K562 (cell line): Measurements from ENCODE around the gene ZMYND12. TPM values are rescaled to one million over a fixed set of nuclear protein-coding genes. Genes with fewer than 3 reads are reported as not detected.

ENCODE experiments used
- ATAC-seq: fragments of 200-7000 bp; cut with Tn5 transposase; 3 replicates; pipeline ENCODE4 v1.9.1; 2020; ENCODE audit warnings: moderate library complexity
- BruUV-seq: library from RNA; stranded (reverse); fragments of 400-500 nt; replicated peaks from 2 replicates; lab custom pipeline; 2021; lab: Mats Ljungman, UMichigan
- CTCF ChIA-PET: fragments of 300-600 bp; formaldehyde crosslinking; extraction: SDS; loops from one replicate; lab custom pipeline; 2021; ENCODE audit warnings: low intra/inter-chr PET ratio; lab: Yijun Ruan, JAX
- POLR2A ChIA-PET: fragments of 300-600, 350-650 bp; sonication (Branson Sonifier 250); formaldehyde crosslinking; extraction: SDS; loops from one replicate; lab custom pipeline; 2021; ENCODE audit warnings: antibody characterized with exemption, inconsistent platforms; lab: Yijun Ruan, JAX
- DNase-seq, 4 experiments: peaks; one replicate each; pipeline versions ENCODE4 v3.0.0 to v3.0.0-alpha.2; 2011 to 2018; ENCODE audit warnings: low spot score in 3 of 4, mixed read lengths in 3 of 4; ENCODE audit errors: extremely low read depth in 1 of 4
- FAIRE-seq: peaks from 2 replicates; lab custom pipeline; 2011; peaks lifted over from hg19 to GRCh38; lab: Jason Lieb, UNC
- H2AFZ ChIP-seq: 2 replicates; pipeline ENCODE4 v1.6.0; 2011; ENCODE audit warnings: low read depth, low read length, control low read depth, inconsistent platforms
- H3K27ac ChIP-seq: fragments of 200-600 bp; 3 replicates; pipeline ENCODE4 v1.8.0; 2011; ENCODE audit warnings: low read depth, mild to moderate bottlenecking, control low read depth, inconsistent platforms, low read length, moderate library complexity, mixed read lengths; ENCODE audit errors: extremely low read depth
- H3K27me3 ChIP-seq, 2 experiments: fragments of 300-600 bp in 1 of 2; 2 replicates in 1 of 2; 3 replicates in 1 of 2; pipeline versions ENCODE4 v1.6.0 to v1.8.0; 2011; ENCODE audit warnings: inconsistent platforms in 2 of 2, low read length in 2 of 2, mild to moderate bottlenecking in 1 of 2, mixed read lengths in 1 of 2, moderate library complexity in 1 of 2; ENCODE audit not compliant: control insufficient read depth in 2 of 2, insufficient read depth in 2 of 2
- H3K36me3 ChIP-seq: fragments of 300-600 bp; 3 replicates; pipeline ENCODE4 v1.8.0; 2011; ENCODE audit warnings: mild to moderate bottlenecking, low read length, inconsistent platforms; ENCODE audit not compliant: control insufficient read depth, insufficient read depth
- H3K4me1 ChIP-seq, 2 experiments: fragments of 200-600 bp in 1 of 2; replicated peaks in 1 of 2; 2 replicates in 1 of 2; 3 replicates in 1 of 2; pipeline versions ENCODE4 v1.5.1 to v1.8.0; 2011; ENCODE audit warnings: inconsistent platforms in 2 of 2, low read length in 2 of 2, mild to moderate bottlenecking in 1 of 2, mixed read lengths in 1 of 2, moderate library complexity in 1 of 2; ENCODE audit not compliant: control insufficient read depth in 2 of 2, insufficient read depth in 2 of 2
- H3K4me2 ChIP-seq: 2 replicates; pipeline ENCODE4 v1.6.1; 2011; ENCODE audit warnings: low read length, control low read depth, inconsistent platforms, mixed read lengths; ENCODE audit not compliant: insufficient read depth
- H3K4me3 ChIP-seq: fragments of 200-600 bp; sonication (generic), shearing (Covaris generic); 2 replicates; pipeline ENCODE4 v1.5.1; 2016; ENCODE audit warnings: control low read depth, inconsistent platforms
- H3K79me2 ChIP-seq: fragments of 200-600 bp; 3 replicates; pipeline ENCODE4 v1.8.0; 2011; ENCODE audit warnings: low read length, inconsistent platforms; ENCODE audit not compliant: control insufficient read depth, insufficient read depth
- H3K9ac ChIP-seq, 2 experiments: 2 replicates each; pipeline versions ENCODE4 v1.6.0 to v1.6.1; 2011; ENCODE audit warnings: low read depth in 2 of 2, low read length in 2 of 2, control low read depth in 1 of 2, inconsistent platforms in 1 of 2, mild to moderate bottlenecking in 1 of 2, mixed read lengths in 1 of 2; ENCODE audit not compliant: insufficient read depth in 1 of 2
- H3K9me1 ChIP-seq: one replicate; pipeline ENCODE4 v1.6.0; 2011; ENCODE audit warnings: inconsistent platforms, mild to moderate bottlenecking, low read length, moderate library complexity; ENCODE audit not compliant: control insufficient read depth, insufficient read depth
- H3K9me3 ChIP-seq: replicated peaks from 2 replicates; pipeline ENCODE4 v1.5.1; 2011; ENCODE audit warnings: low read depth, low read length, inconsistent platforms; ENCODE audit not compliant: control insufficient read depth, insufficient read depth
- H4K20me1 ChIP-seq: replicated peaks from 2 replicates; pipeline ENCODE4 v1.6.1; 2011; ENCODE audit warnings: low read length, inconsistent platforms, mixed read lengths; ENCODE audit not compliant: control insufficient read depth, insufficient read depth
- ARID1B ChIP-seq: fragments of 450-650 bp; IDR thresholded peaks from 2 replicates; pipeline ENCODE4 v1.6.1; 2016; ENCODE audit warnings: antibody characterized with exemption, mild to moderate bottlenecking, inconsistent platforms
- ATF1 ChIP-seq, 2 experiments: fragments of 450-650 bp in 1 of 2; IDR thresholded peaks; 2 replicates each; pipeline ENCODE4 v1.6.1; 2016; ENCODE audit warnings: missing compliant biosample characterization in 1 of 2, missing genetic modification characterization in 1 of 2
- EP400 ChIP-seq: fragments of 450-650 bp; IDR thresholded peaks from 2 replicates; pipeline ENCODE4 v1.6.1; 2017; ENCODE audit warnings: antibody characterized with exemption, mild to moderate bottlenecking, moderate library complexity
- EWSR1 ChIP-seq: fragments of 450-650 bp; IDR thresholded peaks from 2 replicates; pipeline ENCODE4 v1.6.1; 2018; ENCODE audit warnings: borderline replicate concordance, mild to moderate bottlenecking, low read depth, moderate library complexity; ENCODE audit not compliant: partially characterized antibody
- HEY1 ChIP-seq: fragments of 250-450 bp; sonication (Bioruptor Pico); IDR thresholded peaks from 2 replicates; pipeline ENCODE4 v1.5.0; 2020; ENCODE audit warnings: mild to moderate bottlenecking, moderate library complexity, borderline replicate concordance
- HNRNPLL ChIP-seq: fragments of 200-400 bp; formaldehyde crosslinking; IDR thresholded peaks from 2 replicates; pipeline ENCODE4 v1.6.1; 2017; ENCODE audit warnings: low read length, low read depth, mild to moderate bottlenecking; ENCODE audit not compliant: poor library complexity, severe bottlenecking
- KDM5B ChIP-seq: fragments of 200-600 bp; sonication (generic); IDR thresholded peaks from 2 replicates; pipeline ENCODE4 v1.6.1; 2012; ENCODE audit warnings: low read depth, mild to moderate bottlenecking, moderate library complexity, low read length, control low read depth, inconsistent platforms; ENCODE audit not compliant: insufficient replicate concordance
- MTA3 ChIP-seq: fragments of 450-650 bp; formaldehyde crosslinking; IDR thresholded peaks from 2 replicates; pipeline ENCODE4 v1.6.1; 2017; ENCODE audit warnings: mild to moderate bottlenecking, borderline replicate concordance
- PHF20 ChIP-seq: fragments of 450-650 bp; IDR thresholded peaks from 2 replicates; pipeline ENCODE4 v1.6.1; 2018; ENCODE audit not compliant: partially characterized antibody
- PURB ChIP-seq: sonication (generic); formaldehyde crosslinking; IDR thresholded peaks from 2 replicates; pipeline ENCODE4 v1.9.0; 2021; ENCODE audit warnings: low read depth, mild to moderate bottlenecking, missing genetic modification reagents
- SMARCA4 ChIP-seq: fragments of 450-650 bp; IDR thresholded peaks from 2 replicates; pipeline ENCODE4 v1.6.1; 2016
- SMARCB1 ChIP-seq: IDR thresholded peaks from 2 replicates; pipeline ENCODE4 v1.6.1; 2011; ENCODE audit warnings: improper control_type of control experiment, low read depth; ENCODE audit not compliant: insufficient read length
- SMARCE1 ChIP-seq: fragments of 450-650 bp; IDR thresholded peaks from 2 replicates; pipeline ENCODE4 v1.7.1; 2016; ENCODE audit warnings: mild to moderate bottlenecking
- ZNF282 ChIP-seq: sonication (generic); formaldehyde crosslinking; IDR thresholded peaks from 2 replicates; pipeline ENCODE4 v1.8.1; 2023; ENCODE audit warnings: missing genetic modification reagents
- ZNF354B ChIP-seq: fragments of 250-450 bp; sonication (Bioruptor Pico); IDR thresholded peaks from 2 replicates; pipeline ENCODE4 v1.4.0; 2020
- WGBS: fragments of 100-300 bp; shearing (Covaris generic); methylation state at CpG from one replicate; pipeline ENCODE4 v1.1.6; 2016; ENCODE audit warnings: low coverage, mixed read lengths; ENCODE audit not compliant: insufficient coverage; ENCODE audit errors: missing lambda C conversion rate; 5-methylcytosine and 5-hydroxymethylcytosine counted together
- in situ Hi-C: fragments of 300-500 bp; cut with MboI; formaldehyde crosslinking; loops from 4 replicates; pipeline ENCODE4 v1.15.0; 2018; ENCODE audit warnings: inconsistent platforms, mixed read lengths
- intact Hi-C: fragments of 100-400 bp; cut with micrococcal nuclease; formaldehyde crosslinking; loops from 2 replicates; pipeline ENCODE4 v1.14.2; 2022
- polyA plus RNA-seq, 8 experiments: library from polyadenylated mRNA; depleted of rRNA in 4 of 8; stranded (reverse) in 5 of 8; unstranded in 3 of 8; fragments of >200 nt; fragmentation: Nextera tagmentation in 2 of 8; fragmentation: Illumina TruSeq in 1 of 8; extraction: Ambion mirVana in 2 of 8; extraction: Trizol in 1 of 8; gene quantifications; 2 replicates each; pipeline versions ENCODE4 v1.2.1 to v1.2.3, GENCODE V29; 2011 to 2014; ENCODE audit warnings: inconsistent platforms in 1 of 8, missing spikeins in 1 of 8
- total RNA-seq, 7 experiments: library from RNA; depleted of rRNA in 6 of 7; stranded (reverse); fragments of >200 nt in 6 of 7; fragmentation: Illumina TruSeq in 2 of 7; extraction: Trizol in 2 of 7; gene quantifications; 2 replicates each; pipeline versions ENCODE4 v1.2.1 to v1.2.3, GENCODE V29; 2011 to 2021; ENCODE audit warnings: low replicate concordance in 1 of 7
- TF ChIP-seq, protein P1 (sequence below): fragments of 200-400 bp; formaldehyde crosslinking; IDR thresholded peaks from 2 replicates; pipeline ENCODE4 v1.6.1; 2017; ENCODE audit warnings: mild to moderate bottlenecking, low read depth, low read length, moderate library complexity

The ZMYND12 gene
- total and polyA plus RNA-seq, 9 of the 15 experiments (the other 6 are each of a cell fraction or from before 2014, with no cell fraction given) = not detected

DNA sequence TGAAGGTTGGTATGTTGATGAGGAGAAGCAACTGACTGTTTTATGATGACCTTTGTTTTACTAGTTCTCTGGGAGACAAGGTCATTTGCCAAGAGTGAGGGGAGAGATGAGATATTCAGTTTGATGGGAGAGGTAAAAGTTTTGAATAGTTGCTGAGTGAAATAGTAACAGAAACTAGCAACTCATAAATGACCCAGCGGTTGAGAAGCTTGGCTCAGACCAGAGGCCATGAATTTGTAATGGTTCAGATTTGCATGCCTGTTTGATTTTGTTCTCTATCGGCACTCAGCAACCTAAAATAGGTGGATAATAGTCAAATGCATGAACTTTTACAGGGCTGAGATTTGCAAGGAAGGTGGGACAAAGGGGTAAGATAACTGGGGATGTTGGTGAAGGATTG, 13.9 kb upstream of the ZMYND12 start:
- no peak overlapping the region for H3K9ac ChIP-seq
- POLR2A ChIA-PET = interaction anchor here (1.1 kb wide), 1 partner anchor 15 kb away, joined by 3 read pairs; no protein-coding TSS in a partner anchor
- no peaks in the 10 kb centered on the region for H3K79me2 ChIP-seq
- no peaks in the 10 kb centered on the region for H3K36me3 ChIP-seq
- H3K4me3 ChIP-seq = no peak overlapping the region
- FAIRE-seq = no peak
- CTCF ChIA-PET = no interaction called here
- intact Hi-C loops (no loop called here), in situ Hi-C loops (no loop called here)
- WGBS = 0% methylated on average over 2 of the region's 2 CpGs
- TF ChIP-seq SMARCA4 (no peak), ZNF354B (CRISPR knock-in tag) (no peak), EWSR1 (no peak), PURB (CRISPR knock-in tag) (no peak), SMARCE1 (no peak)
- H3K4me1 ChIP-seq = no peaks in the 10 kb centered on the region
- no peak overlapping the region for H3K27ac ChIP-seq
- DNase-seq = no peak
- H3K9me3 ChIP-seq = no peaks in the 10 kb centered on the region
- no peak for ATAC-seq
- no peak overlapping the region for H2AFZ ChIP-seq
- peaks cover 5 to 7% of the 10 kb centered on the region in 2 experiments; a peak in 1 of 5 replicates for H3K27me3 ChIP-seq
- no peak overlapping the region for H3K4me2 ChIP-seq
- no peaks in the 10 kb centered on the region for H3K9me1 ChIP-seq
- BruUV-seq = no TSS peak
- H4K20me1 ChIP-seq = no peaks in the 10 kb centered on the region; the same call in 1 of the 2 replicates

GRCh38 chr1:42466030-42466429, 10.2 kb upstream of the ZMYND12 start:
- Histone ChIP-seq H3K9ac (no peak overlapping the region), H2AFZ (no peak overlapping the region), H4K20me1 (no peaks in the 10 kb centered on the region; the same call in 1 of the 2 replicates), H3K36me3 (no peaks in the 10 kb centered on the region), H3K27me3 (peaks cover 5 to 10% of the 10 kb centered on the region in 2 experiments; a peak in 2 of 5 replicates), H3K9me3 (no peaks in the 10 kb centered on the region), H3K4me2 (no peak overlapping the region), H3K27ac (no peak overlapping the region), H3K9me1 (no peaks in the 10 kb centered on the region), H3K4me3 (no peak overlapping the region), H3K79me2 (no peaks in the 10 kb centered on the region), H3K4me1 (no peaks in the 10 kb centered on the region)
- WGBS = 3% methylated on average over 2 of the region's 2 CpGs
- CTCF ChIA-PET = interaction anchor here (0.7 kb wide), 1 partner anchor 265 kb away, joined by 3 read pairs; no protein-coding TSS in a partner anchor
- no peak for DNase-seq
- FAIRE-seq = no peak
- ATAC-seq = no peak
- in situ Hi-C loops (no loop called here), intact Hi-C loops (no loop called here)
- POLR2A ChIA-PET = interaction anchor here (0.6 to 1.0 kb wide), 2 partner anchors 117 to 793 kb away, joined by 3 read pairs; no protein-coding TSS in a partner anchor
- no TSS peak for BruUV-seq
- TF ChIP-seq PHF20 = no peak
- TF ChIP-seq MTA3 = no peak
- no peak for TF ChIP-seq SMARCB1
- TF ChIP-seq HNRNPLL = no peak
- no peak for TF ChIP-seq ATF1 (CRISPR knock-in tag; IDR thresholded peaks at IDR 0.05)
- no peak for TF ChIP-seq ATF1 (tag; IDR thresholded peaks at IDR 0.05)
- TF ChIP-seq KDM5B = no peak
- no peak for TF ChIP-seq HEY1
- TF ChIP-seq ARID1B = no peak
- TF ChIP-seq, protein P1, sequence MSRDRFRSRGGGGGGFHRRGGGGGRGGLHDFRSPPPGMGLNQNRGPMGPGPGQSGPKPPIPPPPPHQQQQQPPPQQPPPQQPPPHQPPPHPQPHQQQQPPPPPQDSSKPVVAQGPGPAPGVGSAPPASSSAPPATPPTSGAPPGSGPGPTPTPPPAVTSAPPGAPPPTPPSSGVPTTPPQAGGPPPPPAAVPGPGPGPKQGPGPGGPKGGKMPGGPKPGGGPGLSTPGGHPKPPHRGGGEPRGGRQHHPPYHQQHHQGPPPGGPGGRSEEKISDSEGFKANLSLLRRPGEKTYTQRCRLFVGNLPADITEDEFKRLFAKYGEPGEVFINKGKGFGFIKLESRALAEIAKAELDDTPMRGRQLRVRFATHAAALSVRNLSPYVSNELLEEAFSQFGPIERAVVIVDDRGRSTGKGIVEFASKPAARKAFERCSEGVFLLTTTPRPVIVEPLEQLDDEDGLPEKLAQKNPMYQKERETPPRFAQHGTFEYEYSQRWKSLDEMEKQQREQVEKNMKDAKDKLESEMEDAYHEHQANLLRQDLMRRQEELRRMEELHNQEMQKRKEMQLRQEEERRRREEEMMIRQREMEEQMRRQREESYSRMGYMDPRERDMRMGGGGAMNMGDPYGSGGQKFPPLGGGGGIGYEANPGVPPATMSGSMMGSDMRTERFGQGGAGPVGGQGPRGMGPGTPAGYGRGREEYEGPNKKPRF = no peak
- no peak for TF ChIP-seq ZNF282
- no peak for TF ChIP-seq EP400
- TF ChIP-seq SMARCE1 = no peak
